ENCODE results near the gene SRRM2. TPM values are rescaled to one million over a fixed set of nuclear protein-coding genes. Genes with fewer than 3 reads are reported as not detected.

Gene SRRM2
- total RNA-seq, 3 donors from 2014 or later (not counting 1 experiment from before 2014, with no cell fraction given): 1,131 to 1,162 (median 1,149) TPM

DNA sequence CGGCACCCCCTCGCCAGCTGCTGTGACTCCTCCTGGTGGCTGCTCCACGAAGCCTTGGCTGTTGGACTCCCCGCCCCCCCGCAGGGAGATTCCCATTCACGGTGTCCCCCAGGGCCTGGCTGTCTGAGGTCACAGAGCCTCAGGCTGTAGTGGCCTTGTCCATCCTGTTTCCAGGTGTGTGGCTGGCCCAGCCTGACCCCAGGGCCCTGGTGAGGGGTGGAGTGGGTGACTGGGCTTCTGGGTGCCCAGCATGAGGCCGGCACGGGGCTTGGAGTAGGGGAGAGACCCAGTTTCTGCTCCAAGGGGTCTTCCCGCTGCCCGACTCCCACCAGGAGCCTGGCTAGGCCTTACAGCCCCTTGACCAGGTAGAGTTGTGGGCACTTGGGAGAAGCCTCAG is 42.9 kb upstream of the SRRM2 start:
- no peaks in the 10 kb centered on the region for H3K9me3 ChIP-seq (ENCODE audit: control insufficient read depth, insufficient read depth, low read length)
- Mint-ChIP-seq H3K4me1 (no peaks in the 10 kb centered on the region), H3K36me3 (no peaks in the 10 kb centered on the region), H3K27ac (no peak overlapping the region), H3K4me3 (no peak overlapping the region), H3K27me3 (ENCODE audit: low read depth in 2 of 2) (peaks cover 0 to 3% of the 10 kb centered on the region in 2 donors), H3K9me3 (no peaks in the 10 kb centered on the region)
- WGBS (ENCODE audit: insufficient coverage): 96% methylated on average over 10 of the region's 10 CpGs
- no peaks in the 10 kb centered on the region for H3K4me1 ChIP-seq (ENCODE audit: control insufficient read depth, insufficient read depth, low read length)
- intact Hi-C loops (cut with micrococcal nuclease): no loop called here
- H3K36me3 ChIP-seq (ENCODE audit: control insufficient read depth, insufficient read depth, low read length): peaks cover 35% of the 10 kb centered on the region
- H3K4me3 ChIP-seq (ENCODE audit: low read length): no peak overlapping the region
- ATAC-seq: no peak
- H3K27ac ChIP-seq (ENCODE audit: low read length): no peak overlapping the region
- no peaks in the 10 kb centered on the region for H3K27me3 ChIP-seq (ENCODE audit: control insufficient read depth, insufficient read depth, low read length)
- DNase-seq: no peak
- TF ChIP-seq, protein P1, sequence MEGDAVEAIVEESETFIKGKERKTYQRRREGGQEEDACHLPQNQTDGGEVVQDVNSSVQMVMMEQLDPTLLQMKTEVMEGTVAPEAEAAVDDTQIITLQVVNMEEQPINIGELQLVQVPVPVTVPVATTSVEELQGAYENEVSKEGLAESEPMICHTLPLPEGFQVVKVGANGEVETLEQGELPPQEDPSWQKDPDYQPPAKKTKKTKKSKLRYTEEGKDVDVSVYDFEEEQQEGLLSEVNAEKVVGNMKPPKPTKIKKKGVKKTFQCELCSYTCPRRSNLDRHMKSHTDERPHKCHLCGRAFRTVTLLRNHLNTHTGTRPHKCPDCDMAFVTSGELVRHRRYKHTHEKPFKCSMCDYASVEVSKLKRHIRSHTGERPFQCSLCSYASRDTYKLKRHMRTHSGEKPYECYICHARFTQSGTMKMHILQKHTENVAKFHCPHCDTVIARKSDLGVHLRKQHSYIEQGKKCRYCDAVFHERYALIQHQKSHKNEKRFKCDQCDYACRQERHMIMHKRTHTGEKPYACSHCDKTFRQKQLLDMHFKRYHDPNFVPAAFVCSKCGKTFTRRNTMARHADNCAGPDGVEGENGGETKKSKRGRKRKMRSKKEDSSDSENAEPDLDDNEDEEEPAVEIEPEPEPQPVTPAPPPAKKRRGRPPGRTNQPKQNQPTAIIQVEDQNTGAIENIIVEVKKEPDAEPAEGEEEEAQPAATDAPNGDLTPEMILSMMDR (IDR thresholded peaks at IDR 0.05): no peak

DNA sequence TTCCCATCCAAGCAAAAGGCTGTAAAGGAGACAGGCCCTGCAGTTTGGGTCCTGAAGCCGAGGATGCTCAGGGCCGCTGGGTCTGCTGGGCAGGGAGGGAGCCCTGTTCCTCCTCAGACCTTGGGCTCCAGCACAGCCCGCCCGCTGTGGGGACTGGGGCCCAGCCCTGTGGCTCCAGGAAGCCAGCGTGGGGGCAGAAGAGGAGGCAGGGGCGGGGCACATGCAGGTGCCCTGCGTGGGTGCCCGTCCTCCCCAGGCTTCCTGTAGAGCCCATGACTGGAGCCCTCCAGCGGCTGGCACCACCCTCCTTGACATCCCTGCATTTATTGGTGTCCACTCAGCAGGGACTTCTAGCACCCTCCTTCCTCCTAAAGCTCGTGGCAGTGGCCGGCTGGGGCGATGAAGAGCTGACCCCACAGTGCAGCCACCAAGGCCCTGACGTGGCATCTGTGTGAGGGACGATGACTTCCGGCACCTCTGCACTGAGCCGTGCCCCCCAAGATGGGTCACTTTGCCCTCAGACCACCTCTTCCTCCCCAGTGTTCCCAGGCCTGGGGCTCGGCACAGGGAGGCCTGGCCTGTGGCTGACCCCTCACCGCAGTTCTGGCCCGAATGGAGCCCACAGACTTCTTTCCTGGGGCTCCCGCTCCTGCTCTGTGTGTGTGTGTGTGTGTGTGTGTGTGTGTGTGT is 42.3 kb upstream of the SRRM2 start:
- 81% methylated on average over 20 of the region's 20 CpGs for WGBS (ENCODE audit: insufficient coverage)
- Histone ChIP-seq H3K36me3 (ENCODE audit: control insufficient read depth, insufficient read depth, low read length) (peaks cover 30% of the 10 kb centered on the region), H3K27ac (ENCODE audit: low read length) (no peak overlapping the region), H3K27me3 (ENCODE audit: control insufficient read depth, insufficient read depth, low read length) (no peaks in the 10 kb centered on the region), H3K9me3 (ENCODE audit: control insufficient read depth, insufficient read depth, low read length) (no peaks in the 10 kb centered on the region), H3K4me3 (ENCODE audit: low read length) (no peak overlapping the region), H3K4me1 (ENCODE audit: control insufficient read depth, insufficient read depth, low read length) (peaks cover under 1% of the 10 kb centered on the region)
- Mint-ChIP-seq H3K36me3 (no peaks in the 10 kb centered on the region), H3K27ac (no peak overlapping the region), H3K27me3 (ENCODE audit: low read depth in 2 of 2) (peaks cover 0 to 9% of the 10 kb centered on the region in 2 donors), H3K9me3 (no peaks in the 10 kb centered on the region), H3K4me3 (no peak overlapping the region), H3K4me1 (peaks cover 4 to 5% of the 10 kb centered on the region in 2 donors)
- TF ChIP-seq, protein P1 (IDR thresholded peaks at IDR 0.05): no peak
- no peak for DNase-seq
- intact Hi-C loops (cut with micrococcal nuclease): no loop called here
- ATAC-seq: no peak

DNA sequence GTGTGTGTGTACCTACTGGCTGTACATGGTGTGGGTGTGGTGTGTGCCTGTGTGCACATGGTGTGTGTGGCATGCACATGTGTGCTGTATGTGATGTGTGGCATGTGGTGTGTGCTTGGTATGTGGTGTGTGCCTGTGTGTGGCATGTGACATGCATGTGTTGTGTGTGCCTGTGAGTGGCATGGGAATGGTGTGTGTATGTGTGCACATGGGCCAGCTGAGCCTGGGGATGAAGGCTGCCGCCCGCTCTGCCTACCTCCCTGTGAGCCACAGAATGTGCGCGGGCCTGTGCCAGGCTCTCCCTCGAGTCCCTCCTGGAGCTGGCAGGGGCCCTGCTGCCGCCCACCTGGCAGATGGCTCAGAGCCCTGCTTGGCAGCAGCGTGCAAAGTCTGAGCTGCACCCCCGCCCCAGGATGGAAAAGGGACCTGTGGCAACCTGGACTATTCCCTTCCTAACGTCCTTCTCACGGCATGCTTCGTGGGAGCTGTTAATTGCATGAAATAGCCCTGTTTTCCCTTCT is 41.7 kb upstream of the SRRM2 start:
- H3K36me3 Mint-ChIP-seq: no peaks in the 10 kb centered on the region
- 92% methylated on average over 11 of the region's 11 CpGs for WGBS (ENCODE audit: insufficient coverage)

More for the DNA sequence above, 41.7 kb upstream of the SRRM2 start:
- Histone ChIP-seq H3K9me3 (ENCODE audit: control insufficient read depth, insufficient read depth, low read length) (no peaks in the 10 kb centered on the region), H3K4me1 (ENCODE audit: control insufficient read depth, insufficient read depth, low read length) (peaks cover 6% of the 10 kb centered on the region), H3K4me3 (ENCODE audit: low read length) (no peak overlapping the region), H3K27me3 (ENCODE audit: control insufficient read depth, insufficient read depth, low read length) (no peaks in the 10 kb centered on the region), H3K36me3 (ENCODE audit: control insufficient read depth, insufficient read depth, low read length) (peaks cover 24% of the 10 kb centered on the region), H3K27ac (ENCODE audit: low read length) (no peak overlapping the region)
- no peak for ATAC-seq
- H3K4me3 Mint-ChIP-seq: no peak overlapping the region
- H3K27ac Mint-ChIP-seq: no peak overlapping the region
- H3K27me3 Mint-ChIP-seq (ENCODE audit: low read depth in 2 of 2): peaks cover 0 to 9% of the 10 kb centered on the region in 2 donors
- TF ChIP-seq, protein P1 (IDR thresholded peaks at IDR 0.05): no peak
- DNase-seq: no peak
- intact Hi-C loops (cut with micrococcal nuclease): no loop called here
- peaks cover 5 to 8% of the 10 kb centered on the region in 2 donors for H3K4me1 Mint-ChIP-seq
- H3K9me3 Mint-ChIP-seq: no peaks in the 10 kb centered on the region
